Measurements from ENCODE around the gene EXT2. TPM values are rescaled to one million over a fixed set of nuclear protein-coding genes. Genes with fewer than 3 reads are reported as not detected.

The EXT2 gene
- total RNA-seq, 1 experiment from 2014 or later: 42.8 TPM

- TF ChIP-seq MAX (IDR thresholded peaks at IDR 0.05): no peak
Measured at GRCh38 chr11:44241851-44242250, 146.4 kb downstream of the EXT2 start (continued).

GRCh38 chr11:44243086-44243485 lies 147.6 kb downstream of the EXT2 start:
- ChIA-PET RAD21 (ENCODE audit: low non-redundant PET in 1 of 2, low total read pairs in 2 of 2, uncharacterized antibody in 2 of 2, unreplicated experiment in 2 of 2) (no interaction called here), CTCF (no interaction called here), POLR2A (no interaction called here)
- Histone ChIP-seq H3K4me3 (replicated peaks in 1 of 2; ENCODE audit: low read depth in 1 of 2, low read length in 2 of 2) (no peak overlapping the region), H3K9me3 (ENCODE audit: control insufficient read depth in 1 of 2, insufficient read depth in 1 of 2, low read depth in 1 of 2, low read length in 2 of 2) (no peaks in the 10 kb centered on the region), H2AFZ (ENCODE audit: low read depth, low read length, poor library complexity, severe bottlenecking) (no peak overlapping the region), H3K4me2 (ENCODE audit: low read length) (peak overlapping the region; percentile 44; the same call in 1 of the 2 replicates), H3K9ac (ENCODE audit: low read length) (no peak overlapping the region), H3K4me1 (ENCODE audit: control insufficient read depth in 1 of 2, insufficient read depth in 2 of 2, low read length in 2 of 2) (peaks cover 10 to 20% of the 10 kb centered on the region in 2 experiments), H3K36me3 (ENCODE audit: control insufficient read depth in 1 of 2, insufficient read depth in 2 of 2, low read length in 2 of 2) (no peaks in the 10 kb centered on the region), H3K9me2 (ENCODE audit: insufficient read depth) (no peaks in the 10 kb centered on the region), H3K27ac (ENCODE audit: low read depth, low read length) (no peak overlapping the region), H3K27me3 (ENCODE audit: insufficient read depth, low read length) (no peaks in the 10 kb centered on the region), H4K20me1 (ENCODE audit: insufficient read depth) (no peaks in the 10 kb centered on the region), H3K79me2 (ENCODE audit: insufficient read depth, low read length) (no peaks in the 10 kb centered on the region)
- no TSS peak for BruUV-seq (replicated peaks)
- intact Hi-C loops (cut with micrococcal nuclease): no loop called here
- DNase-seq (ENCODE audit: low read depth, low spot score) (no peak), ATAC-seq (no peak)
- TF ChIP-seq ZBTB33 (IDR thresholded peaks at IDR 0.05; ENCODE audit: extremely low read depth, insufficient replicate concordance, low read length) (no peak), SP1 (IDR thresholded peaks at IDR 0.05; ENCODE audit: low read depth) (no peak), EZH2phosphoT487 (IDR thresholded peaks at IDR 0.05; ENCODE audit: borderline replicate concordance) (no peak), REST (IDR thresholded peaks at IDR 0.05; ENCODE audit: low read depth) (no peak), CEBPB (IDR thresholded peaks at IDR 0.05; ENCODE audit: low read depth) (no peak), POLR2A (IDR thresholded peaks at IDR 0.05; ENCODE audit: borderline replicate concordance, extremely low read depth, insufficient read depth, insufficient read length) (no peak), MAX (IDR thresholded peaks at IDR 0.05) (no peak), ZNF274 (IDR thresholded peaks at IDR 0.05; ENCODE audit: low read depth, low read length) (no peak), SRF (IDR thresholded peaks at IDR 0.05; ENCODE audit: low read depth) (no peak), POLR2AphosphoS5 (IDR thresholded peaks at IDR 0.05; ENCODE audit: low read depth, low read length) (no peak)
